HG03565 (cell line): Measurements from ENCODE around the gene IKZF2.
A peak's percentile ranks its signal among the peaks of the same experiment; 100 is the strongest.
"Not testable (repeated sequence)": the region's sequence is repeated elsewhere in the genome, so short reads cannot be mapped to it uniquely, and the experiment has no call there.

Experiments used
- ATAC-seq: cut with Tn5 transposase; IDR thresholded peaks from one replicate; pipeline ENCODE4 v1.9.1; 2021; ENCODE audit warnings: mild to moderate bottlenecking, moderate library complexity; ENCODE audit not compliant: unreplicated experiment

The IKZF2 gene

GRCh38 chr2:213064099-213064498 lies 87.3 kb downstream of the IKZF2 start:
- no peak for ATAC-seq

- no peak for ATAC-seq
Measured at GRCh38 chr2:213057977-213058376, 93.4 kb downstream of the IKZF2 start.

GRCh38 chr2:213046431-213046830 lies 105.0 kb downstream of the IKZF2 start:
- ATAC-seq, result no peak

- ATAC-seq, result no peak
Measured at GRCh38 chr2:213043566-213043965, 107.8 kb downstream of the IKZF2 start.

GRCh38 chr2:213042262-213042661 lies 109.2 kb downstream of the IKZF2 start:
- ATAC-seq, result no peak

- no peak for ATAC-seq
Measured at GRCh38 chr2:213036836-213037235, 114.6 kb downstream of the IKZF2 start.

- ATAC-seq, result no peak
Measured at GRCh38 chr2:213034585-213034984, 116.8 kb downstream of the IKZF2 start.

- ATAC-seq, result no peak
Measured at GRCh38 chr2:213032607-213033006, 118.8 kb downstream of the IKZF2 start.

GRCh38 chr2:213022987-213023386 lies 128.4 kb downstream of the IKZF2 start:
- peak; percentile 58 for ATAC-seq

- peak; percentile 74 for ATAC-seq
Measured at GRCh38 chr2:213021971-213022899, 129.2 kb downstream of the IKZF2 start.

- not testable (repeated sequence) for ATAC-seq
Measured at GRCh38 chr2:213020913-213021312, 130.5 kb downstream of the IKZF2 start.

- ATAC-seq, result no peak
Measured at GRCh38 chr2:213020268-213020667, 131.1 kb downstream of the IKZF2 start.

GRCh38 chr2:213019368-213019767 lies 132.0 kb downstream of the IKZF2 start:
- ATAC-seq, result no peak

- ATAC-seq, result no peak
Measured at GRCh38 chr2:213018340-213018901, 133.0 kb downstream of the IKZF2 start.

- no peak for ATAC-seq
Measured at GRCh38 chr2:213017404-213017803, 134.0 kb downstream of the IKZF2 start.

- ATAC-seq, result no peak
Measured at GRCh38 chr2:213016984-213017351, 134.4 kb downstream of the IKZF2 start.

- peak; percentile 22 for ATAC-seq
Measured at GRCh38 chr2:213016166-213016983, 135.0 kb downstream of the IKZF2 start.

GRCh38 chr2:213015387-213016165 lies 135.8 kb downstream of the IKZF2 start:
- ATAC-seq, result peak; percentile 79

GRCh38 chr2:213013979-213014378 lies 137.4 kb downstream of the IKZF2 start:
- ATAC-seq, result no peak

- no peak for ATAC-seq
Measured at GRCh38 chr2:213011505-213011904, 139.9 kb downstream of the IKZF2 start.
